GM12878 (cell line): ENCODE data around the gene LTV1.

Source experiments
- CEBPB ChIP-seq, 2 experiments: fragments of 150-350 bp in 1 of 2; IDR thresholded peaks; 2 replicates each; pipeline ENCODE4 v1.6.1; 2012 to 2014; ENCODE audit warnings: low read depth in 2 of 2, low read length in 2 of 2, borderline replicate concordance in 1 of 2, inconsistent platforms in 1 of 2
- EZH2 ChIP-seq: IDR thresholded peaks from 2 replicates; pipeline ENCODE4 v1.6.1; 2012; ENCODE audit warnings: low read depth, mild to moderate bottlenecking, control low read depth, inconsistent platforms, low read length, borderline replicate concordance; ENCODE audit not compliant: control insufficient read depth
- GABPA ChIP-seq: IDR thresholded peaks from 2 replicates; pipeline ENCODE4 v1.6.1; 2014; ENCODE audit warnings: antibody characterized with exemption, low read depth, mild to moderate bottlenecking, inconsistent platforms
- IKZF1 ChIP-seq: fragments of 450-650 bp; conservative IDR thresholded peaks from 2 replicates; pipeline ENCODE4 v1.6.1; 2017; ENCODE audit warnings: antibody characterized with exemption, mild to moderate bottlenecking
- JUNB ChIP-seq: IDR thresholded peaks from 2 replicates; pipeline ENCODE4 v1.6.1; 2016; ENCODE audit warnings: antibody characterized with exemption, mild to moderate bottlenecking
- MXI1 ChIP-seq: fragments of 150-350 bp; IDR thresholded peaks from 2 replicates; pipeline ENCODE4 v1.6.1; 2011; ENCODE audit warnings: low read depth, mild to moderate bottlenecking, inconsistent platforms, low read length, improper control_type of control experiment
- NFYA ChIP-seq: IDR thresholded peaks from 2 replicates; pipeline ENCODE4 v1.6.1; 2011; ENCODE audit warnings: low read depth, mild to moderate bottlenecking, low read length, improper control_type of control experiment, borderline replicate concordance
- NR2C2 ChIP-seq: IDR thresholded peaks from 2 replicates; pipeline ENCODE4 v1.6.1; 2011; ENCODE audit warnings: borderline replicate concordance, low read depth; ENCODE audit not compliant: control insufficient read depth, insufficient read length
- ZNF274 ChIP-seq: IDR thresholded peaks from one replicate; pipeline ENCODE4 v1.8.0; 2011; ENCODE audit not compliant: insufficient read length, insufficient read depth
- TF ChIP-seq, protein P1 (sequence below): IDR thresholded peaks from 2 replicates; pipeline ENCODE4 v1.6.1; 2012; ENCODE audit warnings: improper control_type of control experiment, low read depth, low read length; ENCODE audit not compliant: insufficient replicate concordance
- TF ChIP-seq, protein P2 (sequence below), 3 experiments: IDR thresholded peaks in 2 of 3; conservative IDR thresholded peaks in 1 of 3; 2 replicates each; pipeline ENCODE4 v1.5.1; 2011; ENCODE audit warnings: low read depth in 3 of 3, low read length in 3 of 3, mild to moderate bottlenecking in 3 of 3, control low read depth in 2 of 3, moderate library complexity in 2 of 3, inconsistent platforms in 1 of 3, mixed read lengths in 1 of 3; ENCODE audit not compliant: control insufficient read depth in 2 of 3, insufficient read depth in 1 of 3; ENCODE audit errors: extremely low read depth in 1 of 3

DNA sequence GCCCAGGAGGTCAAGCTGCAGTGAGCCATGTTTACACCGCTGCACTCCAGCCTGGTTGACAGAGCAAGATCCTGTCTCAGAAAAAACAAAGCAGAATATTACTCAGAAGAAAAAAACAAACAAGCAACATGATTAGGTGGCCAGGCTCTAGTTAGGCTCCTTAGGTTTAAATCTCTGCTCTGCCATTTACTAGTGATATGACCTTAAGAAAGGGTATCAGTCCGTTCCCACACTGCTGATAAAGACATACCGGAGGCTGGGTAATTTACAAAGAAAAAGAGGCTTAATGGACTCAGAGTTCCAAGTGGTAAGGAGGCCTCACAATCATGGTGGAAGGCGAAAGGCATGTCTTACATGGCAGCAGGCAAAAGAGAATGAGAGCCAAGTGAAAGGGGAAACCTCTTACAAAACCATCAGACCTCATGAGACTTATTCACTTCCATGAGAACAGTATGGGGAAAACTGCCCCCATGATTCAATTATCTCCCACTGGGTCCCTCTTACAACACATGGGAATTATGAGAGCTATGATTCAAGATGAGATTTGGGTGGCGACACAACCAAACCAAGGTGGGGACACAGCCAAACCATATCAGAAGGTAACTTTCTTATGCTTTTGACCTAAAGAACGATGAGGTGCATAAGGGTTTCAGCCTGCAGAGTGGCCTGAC is 2.4 kb upstream of the LTV1 start:
- TF ChIP-seq CEBPB (IDR thresholded peaks at IDR 0.05; ENCODE audit: borderline replicate concordance in 1 of 2, low read depth in 2 of 2, low read length in 2 of 2), result no peak
- TF ChIP-seq, protein P1, sequence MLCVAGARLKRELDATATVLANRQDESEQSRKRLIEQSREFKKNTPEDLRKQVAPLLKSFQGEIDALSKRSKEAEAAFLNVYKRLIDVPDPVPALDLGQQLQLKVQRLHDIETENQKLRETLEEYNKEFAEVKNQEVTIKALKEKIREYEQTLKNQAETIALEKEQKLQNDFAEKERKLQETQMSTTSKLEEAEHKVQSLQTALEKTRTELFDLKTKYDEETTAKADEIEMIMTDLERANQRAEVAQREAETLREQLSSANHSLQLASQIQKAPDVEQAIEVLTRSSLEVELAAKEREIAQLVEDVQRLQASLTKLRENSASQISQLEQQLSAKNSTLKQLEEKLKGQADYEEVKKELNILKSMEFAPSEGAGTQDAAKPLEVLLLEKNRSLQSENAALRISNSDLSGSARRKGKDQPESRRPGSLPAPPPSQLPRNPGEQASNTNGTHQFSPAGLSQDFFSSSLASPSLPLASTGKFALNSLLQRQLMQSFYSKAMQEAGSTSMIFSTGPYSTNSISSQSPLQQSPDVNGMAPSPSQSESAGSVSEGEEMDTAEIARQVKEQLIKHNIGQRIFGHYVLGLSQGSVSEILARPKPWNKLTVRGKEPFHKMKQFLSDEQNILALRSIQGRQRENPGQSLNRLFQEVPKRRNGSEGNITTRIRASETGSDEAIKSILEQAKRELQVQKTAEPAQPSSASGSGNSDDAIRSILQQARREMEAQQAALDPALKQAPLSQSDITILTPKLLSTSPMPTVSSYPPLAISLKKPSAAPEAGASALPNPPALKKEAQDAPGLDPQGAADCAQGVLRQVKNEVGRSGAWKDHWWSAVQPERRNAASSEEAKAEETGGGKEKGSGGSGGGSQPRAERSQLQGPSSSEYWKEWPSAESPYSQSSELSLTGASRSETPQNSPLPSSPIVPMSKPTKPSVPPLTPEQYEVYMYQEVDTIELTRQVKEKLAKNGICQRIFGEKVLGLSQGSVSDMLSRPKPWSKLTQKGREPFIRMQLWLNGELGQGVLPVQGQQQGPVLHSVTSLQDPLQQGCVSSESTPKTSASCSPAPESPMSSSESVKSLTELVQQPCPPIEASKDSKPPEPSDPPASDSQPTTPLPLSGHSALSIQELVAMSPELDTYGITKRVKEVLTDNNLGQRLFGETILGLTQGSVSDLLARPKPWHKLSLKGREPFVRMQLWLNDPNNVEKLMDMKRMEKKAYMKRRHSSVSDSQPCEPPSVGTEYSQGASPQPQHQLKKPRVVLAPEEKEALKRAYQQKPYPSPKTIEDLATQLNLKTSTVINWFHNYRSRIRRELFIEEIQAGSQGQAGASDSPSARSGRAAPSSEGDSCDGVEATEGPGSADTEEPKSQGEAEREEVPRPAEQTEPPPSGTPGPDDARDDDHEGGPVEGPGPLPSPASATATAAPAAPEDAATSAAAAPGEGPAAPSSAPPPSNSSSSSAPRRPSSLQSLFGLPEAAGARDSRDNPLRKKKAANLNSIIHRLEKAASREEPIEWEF, result no peak
- TF ChIP-seq, protein P2, sequence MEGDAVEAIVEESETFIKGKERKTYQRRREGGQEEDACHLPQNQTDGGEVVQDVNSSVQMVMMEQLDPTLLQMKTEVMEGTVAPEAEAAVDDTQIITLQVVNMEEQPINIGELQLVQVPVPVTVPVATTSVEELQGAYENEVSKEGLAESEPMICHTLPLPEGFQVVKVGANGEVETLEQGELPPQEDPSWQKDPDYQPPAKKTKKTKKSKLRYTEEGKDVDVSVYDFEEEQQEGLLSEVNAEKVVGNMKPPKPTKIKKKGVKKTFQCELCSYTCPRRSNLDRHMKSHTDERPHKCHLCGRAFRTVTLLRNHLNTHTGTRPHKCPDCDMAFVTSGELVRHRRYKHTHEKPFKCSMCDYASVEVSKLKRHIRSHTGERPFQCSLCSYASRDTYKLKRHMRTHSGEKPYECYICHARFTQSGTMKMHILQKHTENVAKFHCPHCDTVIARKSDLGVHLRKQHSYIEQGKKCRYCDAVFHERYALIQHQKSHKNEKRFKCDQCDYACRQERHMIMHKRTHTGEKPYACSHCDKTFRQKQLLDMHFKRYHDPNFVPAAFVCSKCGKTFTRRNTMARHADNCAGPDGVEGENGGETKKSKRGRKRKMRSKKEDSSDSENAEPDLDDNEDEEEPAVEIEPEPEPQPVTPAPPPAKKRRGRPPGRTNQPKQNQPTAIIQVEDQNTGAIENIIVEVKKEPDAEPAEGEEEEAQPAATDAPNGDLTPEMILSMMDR (IDR thresholded peaks at IDR 0.05 in 2 of 3, conservative IDR thresholded peaks at IDR 0.05 in 1 of 3; ENCODE audit: control insufficient read depth in 2 of 3, extremely low read depth in 1 of 3, insufficient read depth in 1 of 3, low read depth in 3 of 3, low read length in 3 of 3), result no peak
- no peak for TF ChIP-seq GABPA
- no peak for TF ChIP-seq JUNB
- no peak for TF ChIP-seq NR2C2
- TF ChIP-seq IKZF1, result no peak
- TF ChIP-seq NFYA, result no peak
- no peak for TF ChIP-seq MXI1
- no peak for TF ChIP-seq ZNF274
- TF ChIP-seq EZH2, result no peak
